Heart right ventricle (tissue), 16 donors: ENCODE measurements around the gene SELE. TPM values are rescaled to one million over a fixed set of nuclear protein-coding genes. Genes with fewer than 3 reads are reported as not detected.

Experiments
- ATAC-seq, 8 donors: fragments of 200-7000 bp; cut with Tn5 transposase; one replicate each; pipeline ENCODE4 v1.9.1; 2020; ENCODE audit warnings: mild to moderate bottlenecking in 8 of 8, moderate library complexity in 8 of 8, moderate number of reproducible peaks in 1 of 8
- DNase-seq, 2 donors: peaks; one replicate each; pipeline ENCODE4 v3.0.0-alpha.2; 2020
- H3K27ac ChIP-seq, 10 donors: fragments of 200-600 bp; sonication (generic) in 2 of 10; one replicate each; pipeline versions ENCODE4 v1.5.0 to v1.8.0; 2020 to 2022; ENCODE audit warnings: mild to moderate bottlenecking in 3 of 10
- H3K27me3 ChIP-seq, 7 donors: fragments of 200-600 bp; one replicate each; pipeline ENCODE4 v1.8.0; 2021 to 2022; ENCODE audit warnings: mild to moderate bottlenecking in 2 of 7
- H3K36me3 ChIP-seq, 9 donors: fragments of 200-600 bp; sonication (generic) in 1 of 9; one replicate each; pipeline versions ENCODE4 v1.5.0 to v1.8.0; 2020 to 2022; ENCODE audit warnings: mild to moderate bottlenecking in 2 of 9
- H3K4me1 ChIP-seq, 9 donors: fragments of 200-600 bp; sonication (generic) in 1 of 9; one replicate each; pipeline versions ENCODE4 v1.5.0 to v1.8.0; 2020 to 2022; ENCODE audit warnings: mild to moderate bottlenecking in 4 of 9
- H3K4me3 ChIP-seq, 10 donors: fragments of 200-600 bp; sonication (generic) in 2 of 10; one replicate each; pipeline versions ENCODE4 v1.5.0 to v1.8.0; 2020 to 2022; ENCODE audit warnings: mild to moderate bottlenecking in 7 of 10, moderate library complexity in 2 of 10
- H3K9me3 ChIP-seq, 11 donors: fragments of 200-600 bp in 10 of 11; sonication (generic) in 2 of 11; one replicate each; pipeline versions ENCODE4 v1.5.0 to v1.8.0; 2013 to 2022; ENCODE audit warnings: mild to moderate bottlenecking in 2 of 11, control low read depth in 1 of 11, moderate library complexity in 1 of 11
- CTCF ChIP-seq, 9 donors: fragments of 200-600 bp; sonication (generic) in 2 of 9; IDR thresholded peaks; one replicate each; pipeline versions ENCODE4 v1.5.0 to v1.8.0; 2021 to 2022; ENCODE audit warnings: antibody characterized with exemption in 9 of 9, mild to moderate bottlenecking in 5 of 9, moderate library complexity in 1 of 9
- WGBS, 2 donors: extraction: QIAGEN DNeasy Blood & Tissue Kit; methylation state at CpG; one replicate each; pipeline ENCODE4 v1.1.7; 2013; ENCODE audit warnings: inconsistent platforms in 1 of 2; 5-methylcytosine and 5-hydroxymethylcytosine counted together
- intact Hi-C, 10 donors: fragments of 100-400 bp; cut with DNase I; formaldehyde crosslinking; loops; one replicate each; pipeline versions ENCODE4 v1.11.1 to v1.14.2; 2022
- polyA plus RNA-seq, 2 donors: library from polyadenylated mRNA; stranded (reverse); fragments of 200-250 nt; gene quantifications; one replicate each; pipeline ENCODE4 v1.2.3, GENCODE V29; 2013
- total RNA-seq, 10 donors: library from RNA; stranded (reverse); fragmentation: NEBNext Ultra II Directional in 3 of 10; extraction: Animal tissue kit (Norgen Biotek cat#: 25700) in 3 of 10; gene quantifications; one replicate each; pipeline versions ENCODE4 v1.2.1 to v1.2.4, GENCODE V29; 2021 to 2023
- donor health status: Arrhythmogenic right ventricular cardiomyopathy.
- donor health status: ischemic (EF 13 %, LVEDD 7.1; RV severe dilation, severe dysfunction).
- donor health status: healthy with polysubstance abuse.
- donor health status: DM: no; HTN: yes; CAD: no.
- donor health status: DM: no; HTN: no; CAD: no.
- donor health status: ischemic (EF 25% LVEDD 6.9; RV normal size, moderate dysfunction).
- donor health status: ischemic (EF 25% LVEDD 5.7; RV mildly dilated, moderate dysfunction).
- donor health status: healthy.
- donor health status: DM: yes; HTN: yes; CAD: no.
- donor health status: Ischemic cardiomyopathy.
- donor health status: ischemic (EF 35%, LVEDD 5.7; RV mildly dilated, moderate dysfunction).
- donor health status: nonischemic (EF 11% LVEDD 7.7; RV severe dilation, severe dysfunction).
- donor health status: DM: yes; HTN: yes; CAD: no.
- donor health status: PGD.
- donor health status: ischemic (EF 29% LVEDD 5.4; RV normal size, mild dysfunction).
- donor health status: nonischemic (EF 23%, LVEDD 6.1; RV moderate dilation, normal function).

The SELE gene
- total and polyA plus RNA-seq, 12 donors = 0.46 to 15.3 (median 2.9) TPM

GRCh38 chr1:169746550-169746949 is 12.7 kb upstream of the SELE start:
- no peak for TF ChIP-seq CTCF (IDR thresholded peaks at IDR 0.05)
- no peak overlapping the region for H3K27ac ChIP-seq
- WGBS, 2 donors = 95 to 96% methylated on average over 2 of the region's 2 CpGs
- intact Hi-C loops = no loop called here
- H3K27me3 ChIP-seq = peaks cover 0 to 8% (median 0%) of the 10 kb centered on the region in 7 donors
- no peaks in the 10 kb centered on the region for H3K36me3 ChIP-seq
- no peaks in the 10 kb centered on the region for H3K9me3 ChIP-seq
- no peak for ATAC-seq
- H3K4me3 ChIP-seq = no peak overlapping the region
- no peak for DNase-seq
- peaks cover 0 to 25% (median 8%) of the 10 kb centered on the region in 9 donors for H3K4me1 ChIP-seq

- intact Hi-C loops = no loop called here
- peak in 6 of 8 donors; percentile 43 to 81 (median 64) for ATAC-seq
Observed at GRCh38 chr1:169745015-169745861, 11.4 kb upstream of the SELE start.

GRCh38 chr1:169741666-169742394 is 8.0 kb upstream of the SELE start:
- no peaks in the 10 kb centered on the region for H3K27me3 ChIP-seq
- no peak for TF ChIP-seq CTCF (IDR thresholded peaks at IDR 0.05)
- DNase-seq (no peak), ATAC-seq (no peak)
- peaks cover 0 to 45% (median 16%) of the 10 kb centered on the region in 9 donors for H3K4me1 ChIP-seq
- intact Hi-C loops = no loop called here
- H3K4me3 ChIP-seq = no peak overlapping the region
- H3K27ac ChIP-seq = no peak overlapping the region
- no peaks in the 10 kb centered on the region for H3K36me3 ChIP-seq
- no peaks in the 10 kb centered on the region for H3K9me3 ChIP-seq
- WGBS, 2 donors = 87% methylated on average over 6 of the region's 6 CpGs

More at GRCh38 chr1:169745015-169745861, 11.4 kb upstream of the SELE start:
- Histone ChIP-seq H3K27me3 (peaks cover 0 to 8% (median 0%) of the 10 kb centered on the region in 7 donors), H3K4me1 (peaks cover 0 to 38% (median 16%) of the 10 kb centered on the region in 9 donors), H3K27ac (peak overlapping the region in 2 of 10 donors; percentile 19 to 30), H3K36me3 (no peaks in the 10 kb centered on the region), H3K4me3 (no peak overlapping the region), H3K9me3 (no peaks in the 10 kb centered on the region)
- TF ChIP-seq CTCF (IDR thresholded peaks at IDR 0.05) = no peak
- DNase-seq = no peak
- WGBS, 2 donors = 36 to 37% methylated on average over 5 of the region's 5 CpGs

- DNase-seq = peak in 1 of 2 donors; percentile 25
- Histone ChIP-seq H3K27ac (peak overlapping the region in 7 of 10 donors; percentile 32 to 72 (median 60)), H3K4me1 (peaks cover 0 to 36% (median 16%) of the 10 kb centered on the region in 9 donors), H3K36me3 (no peaks in the 10 kb centered on the region), H3K9me3 (no peaks in the 10 kb centered on the region), H3K4me3 (peak overlapping the region in 1 of 10 donors; percentile 1), H3K27me3 (no peaks in the 10 kb centered on the region)
- WGBS, 2 donors = 33 to 42% methylated on average over 5 of the region's 5 CpGs
- no peak for TF ChIP-seq CTCF (IDR thresholded peaks at IDR 0.05)
- intact Hi-C loops = loop anchor here in 1 of 10 donors (10.0 kb wide), 1 partner anchor 55 kb away; the partner anchor contains the start of gene METTL18
- peak in 7 of 8 donors; percentile 27 to 76 (median 65) for ATAC-seq
Observed at GRCh38 chr1:169739980-169740379, 6.1 kb upstream of the SELE start.
